Fibroblast of mammary gland (primary cell): ENCODE measurements around the gene SKIC2.
"Not testable (repeated sequence)": the region's sequence is repeated elsewhere in the genome, so short reads cannot be mapped to it uniquely, and the experiment has no call there.

Source experiments
- DNase-seq: peaks from one replicate; pipeline ENCODE4 v3.0.0-alpha.2; 2010; ENCODE audit warnings: low read depth
- H3K4me3 ChIP-seq: 2 replicates; pipeline ENCODE4 v1.5.1; 2011; ENCODE audit warnings: low read depth, mild to moderate bottlenecking, low read length, moderate library complexity; ENCODE audit not compliant: control insufficient read depth
- TF ChIP-seq, protein P1 (sequence below): conservative IDR thresholded peaks from 2 replicates; pipeline ENCODE4 v1.5.1; 2011; ENCODE audit warnings: low read depth, low read length, inconsistent platforms; ENCODE audit not compliant: control insufficient read depth, insufficient read depth

SKIC2 gene

DNA sequence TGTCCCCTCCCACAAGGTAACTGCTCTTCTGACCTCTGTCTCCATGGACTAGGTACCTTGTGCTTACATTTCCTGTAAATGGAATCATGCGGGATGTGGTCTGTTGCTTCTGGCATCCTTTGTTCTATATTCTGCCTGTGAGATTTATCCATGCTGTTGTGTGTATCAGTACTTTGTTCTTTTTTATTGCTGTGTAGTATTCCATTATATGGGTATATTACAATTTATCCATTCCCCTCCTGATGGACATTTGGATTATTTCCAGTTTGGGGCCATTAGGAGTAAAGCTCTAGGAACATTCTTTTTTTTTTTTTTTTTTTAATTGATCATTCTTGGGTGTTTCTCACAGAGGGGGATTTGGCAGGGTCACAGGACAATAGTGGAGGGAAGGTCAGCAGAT, 28.0 kb upstream of the SKIC2 start:
- no peak for DNase-seq
- TF ChIP-seq, protein P1, sequence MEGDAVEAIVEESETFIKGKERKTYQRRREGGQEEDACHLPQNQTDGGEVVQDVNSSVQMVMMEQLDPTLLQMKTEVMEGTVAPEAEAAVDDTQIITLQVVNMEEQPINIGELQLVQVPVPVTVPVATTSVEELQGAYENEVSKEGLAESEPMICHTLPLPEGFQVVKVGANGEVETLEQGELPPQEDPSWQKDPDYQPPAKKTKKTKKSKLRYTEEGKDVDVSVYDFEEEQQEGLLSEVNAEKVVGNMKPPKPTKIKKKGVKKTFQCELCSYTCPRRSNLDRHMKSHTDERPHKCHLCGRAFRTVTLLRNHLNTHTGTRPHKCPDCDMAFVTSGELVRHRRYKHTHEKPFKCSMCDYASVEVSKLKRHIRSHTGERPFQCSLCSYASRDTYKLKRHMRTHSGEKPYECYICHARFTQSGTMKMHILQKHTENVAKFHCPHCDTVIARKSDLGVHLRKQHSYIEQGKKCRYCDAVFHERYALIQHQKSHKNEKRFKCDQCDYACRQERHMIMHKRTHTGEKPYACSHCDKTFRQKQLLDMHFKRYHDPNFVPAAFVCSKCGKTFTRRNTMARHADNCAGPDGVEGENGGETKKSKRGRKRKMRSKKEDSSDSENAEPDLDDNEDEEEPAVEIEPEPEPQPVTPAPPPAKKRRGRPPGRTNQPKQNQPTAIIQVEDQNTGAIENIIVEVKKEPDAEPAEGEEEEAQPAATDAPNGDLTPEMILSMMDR, result no peak
- no peak overlapping the region for H3K4me3 ChIP-seq

DNA sequence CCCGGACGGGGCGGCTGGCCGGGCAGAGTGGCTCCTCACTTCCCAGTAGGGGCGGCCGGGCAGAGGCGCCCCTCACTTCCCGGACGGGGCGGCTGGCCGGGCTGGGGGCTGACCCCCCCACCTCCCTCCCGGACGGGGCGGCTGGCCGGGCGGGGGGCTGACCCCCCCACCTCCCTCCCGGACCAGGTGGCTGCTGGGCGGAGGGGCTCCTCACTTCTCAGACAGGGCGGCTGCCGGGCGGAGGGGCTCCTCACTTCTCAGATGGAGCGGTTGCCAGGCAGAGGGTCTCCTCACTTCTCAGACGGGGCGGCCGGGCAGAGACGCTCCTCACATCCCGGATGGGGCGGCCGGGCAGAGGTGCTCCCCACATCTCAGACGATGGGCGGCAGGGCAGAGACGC, 26.8 kb upstream of the SKIC2 start:
- DNase-seq, result not testable (repeated sequence)

DNA sequence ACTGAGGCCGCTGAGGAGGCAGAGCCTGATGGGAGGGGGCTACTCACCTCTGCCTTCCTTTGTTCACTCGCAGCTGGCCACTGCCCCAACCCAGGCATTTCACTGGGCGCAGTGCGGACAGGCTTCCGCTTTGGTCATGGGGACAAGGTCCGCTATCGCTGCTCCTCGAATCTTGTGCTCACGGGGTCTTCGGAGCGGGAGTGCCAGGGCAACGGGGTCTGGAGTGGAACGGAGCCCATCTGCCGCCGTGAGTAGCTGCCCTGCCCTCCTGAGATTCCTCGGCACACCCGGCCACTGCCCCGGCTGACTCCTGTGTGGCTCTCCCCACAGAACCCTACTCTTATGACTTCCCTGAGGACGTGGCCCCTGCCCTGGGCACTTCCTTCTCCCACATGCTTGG, 25.4 kb upstream of the SKIC2 start:
- TF ChIP-seq, protein P1, result no peak
- no peak overlapping the region for H3K4me3 ChIP-seq
- no peak for DNase-seq

More for the DNA sequence above, 26.8 kb upstream of the SKIC2 start:
- H3K4me3 ChIP-seq, result not testable (repeated sequence)

DNA sequence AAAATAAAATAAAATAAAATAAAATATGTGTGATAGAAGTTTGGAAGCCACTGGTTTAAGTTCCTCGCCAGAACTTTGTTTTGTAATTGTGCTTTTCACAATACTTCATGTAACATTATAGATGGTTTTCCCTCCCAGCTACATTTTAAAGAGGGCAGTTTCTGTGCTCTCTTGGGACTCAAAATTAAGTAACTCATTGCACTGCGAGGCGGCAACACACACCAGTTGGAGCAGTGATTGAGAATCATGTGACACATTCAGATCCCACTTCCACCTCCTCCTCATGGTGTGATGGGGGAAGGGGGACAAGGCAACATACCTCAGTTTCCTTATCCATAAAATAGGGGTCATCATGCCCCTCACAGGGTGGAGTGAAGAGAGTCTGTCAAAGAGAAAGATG, 24.0 kb upstream of the SKIC2 start:
- no peak overlapping the region for H3K4me3 ChIP-seq
- TF ChIP-seq, protein P1, result no peak
- no peak for DNase-seq

DNA sequence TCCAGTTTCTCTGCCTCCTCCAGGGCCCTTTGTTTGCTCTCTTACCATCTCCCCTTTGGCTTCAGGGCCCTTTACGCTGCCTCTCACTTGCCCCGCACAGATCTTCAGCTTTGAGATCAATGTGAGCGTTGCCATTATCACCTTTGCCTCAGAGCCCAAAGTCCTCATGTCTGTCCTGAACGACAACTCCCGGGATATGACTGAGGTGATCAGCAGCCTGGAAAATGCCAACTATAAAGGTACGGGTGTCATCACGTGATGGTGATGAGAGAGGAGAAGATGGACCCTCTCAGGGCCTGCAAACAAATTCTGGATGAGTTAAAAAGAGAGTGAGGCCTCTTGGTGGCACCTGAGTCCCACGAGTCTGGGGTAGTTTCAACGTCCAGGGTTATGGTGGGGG, 23.2 kb upstream of the SKIC2 start:
- TF ChIP-seq, protein P1, result no peak
- H3K4me3 ChIP-seq, result no peak overlapping the region
- DNase-seq, result no peak

DNA sequence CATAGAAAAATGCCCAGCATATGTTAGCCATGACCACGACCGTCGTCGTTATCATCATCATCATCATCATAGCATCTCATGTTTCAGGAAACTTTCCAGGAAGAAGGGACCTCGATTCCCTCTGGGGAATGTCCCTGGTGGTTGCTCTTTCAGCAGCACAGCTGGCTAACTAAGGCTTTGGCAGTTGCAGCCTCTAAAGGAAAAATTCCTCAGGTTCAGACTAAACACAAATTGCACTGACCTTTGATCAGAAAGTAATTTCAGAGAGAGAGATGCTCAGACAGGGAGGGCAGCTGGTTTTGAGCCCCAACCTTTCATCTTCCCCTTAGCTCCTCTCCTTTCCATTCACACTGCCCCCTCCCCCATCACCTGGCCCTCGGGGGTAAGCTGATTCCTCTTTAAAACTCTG, 18.7 kb upstream of the SKIC2 start:
- H3K4me3 ChIP-seq, result no peak overlapping the region
- peak; percentile 34 for DNase-seq
- TF ChIP-seq, protein P1, result no peak

DNA sequence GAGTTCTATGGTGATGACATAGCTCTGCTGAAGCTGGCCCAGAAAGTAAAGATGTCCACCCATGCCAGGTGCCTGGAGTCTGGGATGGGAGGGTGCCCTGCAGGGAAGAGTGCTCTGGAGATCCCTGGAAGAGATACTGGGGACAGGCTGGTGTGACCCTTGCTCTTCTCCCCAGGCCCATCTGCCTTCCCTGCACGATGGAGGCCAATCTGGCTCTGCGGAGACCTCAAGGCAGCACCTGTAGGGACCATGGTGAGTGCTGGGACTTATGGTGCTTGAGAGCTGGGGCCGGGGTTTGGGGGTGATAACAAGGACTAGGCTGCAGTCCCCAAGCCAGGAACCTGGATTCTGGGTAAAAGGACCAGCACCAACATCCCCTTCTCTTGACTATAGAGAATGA, 15.2 kb upstream of the SKIC2 start:
- DNase-seq, result no peak
- no peak overlapping the region for H3K4me3 ChIP-seq
- TF ChIP-seq, protein P1, result no peak

DNA sequence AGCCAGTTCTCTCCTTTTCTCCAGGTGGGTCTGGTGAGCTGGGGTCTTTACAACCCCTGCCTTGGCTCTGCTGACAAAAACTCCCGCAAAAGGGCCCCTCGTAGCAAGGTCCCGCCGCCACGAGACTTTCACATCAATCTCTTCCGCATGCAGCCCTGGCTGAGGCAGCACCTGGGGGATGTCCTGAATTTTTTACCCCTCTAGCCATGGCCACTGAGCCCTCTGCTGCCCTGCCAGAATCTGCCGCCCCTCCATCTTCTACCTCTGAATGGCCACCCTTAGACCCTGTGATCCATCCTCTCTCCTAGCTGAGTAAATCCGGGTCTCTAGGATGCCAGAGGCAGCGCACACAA, 13.8 kb upstream of the SKIC2 start:
- H3K4me3 ChIP-seq, result peak overlapping the region; percentile 36
- DNase-seq, result no peak
- TF ChIP-seq, protein P1, result no peak
